Esophagus muscularis mucosa (tissue), 4 donors: Measurements from ENCODE around the gene NMRK1.

Source experiments
- CTCF ChIP-seq, 3 experiments: fragments of 200-600 bp in 2 of 3; fragments of 450-650 bp in 1 of 3; sonication (generic) in 2 of 3; IDR thresholded peaks; one replicate each; pipeline ENCODE4 v1.5.1; 2017 to 2019; ENCODE audit warnings: antibody characterized with exemption in 3 of 3, mild to moderate bottlenecking in 2 of 3, moderate library complexity in 1 of 3
- EP300 ChIP-seq: sonication (generic); formaldehyde crosslinking; IDR thresholded peaks from one replicate; pipeline ENCODE4 v1.6.1; 2017; ENCODE audit warnings: antibody characterized with exemption
- POLR2A ChIP-seq: fragments of 450-650 bp; IDR thresholded peaks from one replicate; pipeline ENCODE4 v1.6.1; 2017; ENCODE audit warnings: antibody characterized with exemption, moderate library complexity, mild to moderate bottlenecking, low read depth
- POLR2AphosphoS5 ChIP-seq, 2 donors: sonication (generic); formaldehyde crosslinking; IDR thresholded peaks; one replicate each; pipeline ENCODE4 v1.6.1; 2017; ENCODE audit warnings: antibody characterized with exemption in 2 of 2

DNA sequence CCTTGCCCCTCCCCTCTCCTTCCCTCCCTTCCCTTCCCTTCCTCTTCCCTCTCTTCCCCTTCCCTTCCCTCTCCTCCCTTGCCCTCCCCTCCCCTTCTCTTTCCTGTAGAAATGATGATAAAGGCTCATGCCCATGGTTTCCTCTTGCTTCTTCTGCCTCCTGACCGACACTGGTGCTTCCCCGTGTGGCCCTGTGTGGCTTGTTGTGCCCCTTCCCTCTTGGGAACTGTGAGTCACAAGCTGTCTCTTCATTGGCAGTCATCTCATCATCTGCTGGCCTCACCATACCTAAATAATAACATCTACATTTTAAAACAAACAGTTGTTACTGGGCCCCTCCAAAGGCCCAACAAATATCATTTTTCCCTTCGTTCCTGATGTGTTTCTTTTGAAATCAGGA, 48.2 kb downstream of the NMRK1 start:
- TF ChIP-seq CTCF (IDR thresholded peaks at IDR 0.05) (no peak), EP300 (no peak), POLR2AphosphoS5 (IDR thresholded peaks at IDR 0.05) (no peak), POLR2A (no peak)
